Measurements from ENCODE around the gene TRAF3IP1. TPM values are rescaled to one million over a fixed set of nuclear protein-coding genes. Genes with fewer than 3 reads are reported as not detected.
"Not testable (repeated sequence)": the region's sequence is repeated elsewhere in the genome, so short reads cannot be mapped to it uniquely, and the experiment has no call there.

The TRAF3IP1 gene
- total RNA-seq, 3 donors from 2014 or later = 16.4 to 19.1 (median 17.8) TPM

DNA sequence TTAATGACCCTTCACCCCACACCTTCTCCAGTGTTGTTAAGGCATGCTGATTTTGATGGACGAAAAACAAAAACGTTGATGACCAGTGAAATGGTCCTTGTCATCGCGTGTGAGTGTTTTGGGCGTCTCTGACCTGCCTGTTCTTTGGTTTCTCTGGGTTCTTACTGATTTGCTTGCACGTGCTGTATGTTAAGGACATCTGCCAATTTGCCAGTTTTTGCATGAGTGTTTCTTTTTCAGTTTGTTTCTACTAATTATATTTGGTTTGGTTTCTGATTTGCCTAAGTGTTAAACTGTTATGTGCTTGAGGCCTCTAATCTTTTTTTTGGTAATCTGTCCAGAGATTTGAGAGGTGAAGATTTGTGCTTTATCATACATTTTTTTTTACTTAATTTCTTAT lies 14.6 kb downstream of the TRAF3IP1 start:
- DNase-seq (no peak), ATAC-seq (no peak)
- Mint-ChIP-seq H3K27me3 (ENCODE audit: low read depth) (no peaks in the 10 kb centered on the region), H3K36me3 (ENCODE audit: insufficient read depth) (peaks cover 14% of the 10 kb centered on the region), H3K9me3 (no peaks in the 10 kb centered on the region), H3K4me1 (ENCODE audit: low read depth) (peaks cover 3% of the 10 kb centered on the region), H3K4me3 (no peak overlapping the region)

DNA sequence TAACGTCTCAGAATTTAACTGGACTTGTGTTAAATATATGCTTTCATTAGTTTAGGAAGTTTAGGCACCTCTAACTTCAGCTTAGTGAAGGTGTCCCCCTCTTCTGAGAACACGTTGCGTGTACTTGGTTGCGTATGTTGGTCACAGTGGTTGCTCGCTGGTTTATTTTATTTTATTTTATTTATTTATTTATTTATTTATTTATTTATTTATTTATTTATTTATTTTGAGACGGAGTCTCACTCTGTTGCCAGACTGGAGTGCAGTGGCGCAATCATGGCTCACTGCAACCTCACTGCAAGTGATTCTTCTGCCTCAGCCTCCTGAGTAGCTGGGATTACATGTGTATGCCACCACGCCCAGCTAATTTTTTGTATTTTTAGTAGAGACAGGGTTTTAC lies 15.3 kb downstream of the TRAF3IP1 start:
- not testable (repeated sequence) for H3K4me1 Mint-ChIP-seq (ENCODE audit: low read depth); ATAC-seq; DNase-seq; H3K27me3 Mint-ChIP-seq (ENCODE audit: low read depth); H3K4me3 Mint-ChIP-seq; H3K9me3 Mint-ChIP-seq
- H3K36me3 Mint-ChIP-seq (ENCODE audit: insufficient read depth) = peaks cover 13% of the 10 kb centered on the region

DNA sequence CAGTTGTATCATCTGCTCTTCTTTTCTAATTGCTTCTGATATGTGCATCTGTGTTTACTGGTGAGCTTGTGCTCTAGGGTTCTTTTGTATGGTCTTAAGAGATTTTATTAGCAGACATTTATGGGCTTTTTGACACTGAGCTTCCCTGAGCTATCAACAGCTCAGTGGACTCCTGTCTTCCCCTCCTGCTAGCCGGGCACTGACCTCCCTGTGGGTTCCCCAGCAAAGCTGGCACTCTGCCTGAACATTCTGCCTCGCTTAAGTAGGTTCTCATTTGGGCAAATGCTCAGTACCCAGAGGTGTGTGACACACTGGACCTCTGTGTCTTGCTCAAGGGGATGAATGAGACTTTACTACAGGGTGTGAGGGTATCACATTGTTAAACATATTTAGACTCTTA lies 15.8 kb downstream of the TRAF3IP1 start:
- no peak for DNase-seq
- Mint-ChIP-seq H3K4me3 (no peak overlapping the region), H3K36me3 (ENCODE audit: insufficient read depth) (peaks cover 13% of the 10 kb centered on the region), H3K27me3 (ENCODE audit: low read depth) (no peaks in the 10 kb centered on the region), H3K4me1 (ENCODE audit: low read depth) (peaks cover 3% of the 10 kb centered on the region), H3K9me3 (no peaks in the 10 kb centered on the region)
- ATAC-seq = no peak

DNA sequence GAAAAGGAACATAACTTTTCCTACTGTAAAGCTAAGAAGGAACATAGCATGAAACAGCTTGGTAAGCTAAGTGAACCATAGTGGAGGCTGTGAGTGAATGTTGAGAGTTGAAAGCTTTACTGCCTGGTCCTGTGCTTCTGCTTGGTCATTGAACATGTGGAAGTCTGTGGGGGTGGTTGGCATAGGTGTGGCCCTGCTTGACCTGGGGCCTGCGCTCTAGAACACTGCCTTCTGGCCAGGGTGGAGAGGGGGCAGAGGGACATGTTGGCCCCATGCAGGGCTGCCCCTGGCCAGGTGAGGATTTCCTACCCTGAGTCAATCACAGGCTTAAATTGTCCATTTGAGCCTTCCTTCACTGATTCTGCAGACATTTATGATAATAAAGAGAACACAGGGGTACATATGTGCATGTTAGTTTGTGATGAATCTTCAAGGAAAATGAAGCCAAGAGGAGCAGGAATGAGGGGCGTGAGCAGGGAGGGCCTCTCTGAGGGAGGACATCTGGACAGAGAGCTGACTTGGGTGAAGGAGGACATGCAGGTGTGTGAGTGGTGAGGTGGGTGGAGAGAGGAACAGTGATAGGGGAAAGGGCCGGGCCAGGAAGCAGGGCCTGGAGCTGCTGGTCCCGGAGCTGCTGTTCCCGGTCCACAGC lies 16.6 kb downstream of the TRAF3IP1 start:
- peaks cover 3% of the 10 kb centered on the region for H3K4me1 Mint-ChIP-seq (ENCODE audit: low read depth)
- H3K27me3 Mint-ChIP-seq (ENCODE audit: low read depth) = no peaks in the 10 kb centered on the region
- ATAC-seq = no peak
- peaks cover 13% of the 10 kb centered on the region for H3K36me3 Mint-ChIP-seq (ENCODE audit: insufficient read depth)
- DNase-seq = no peak
- no peaks in the 10 kb centered on the region for H3K9me3 Mint-ChIP-seq
- no peak overlapping the region for H3K4me3 Mint-ChIP-seq

DNA sequence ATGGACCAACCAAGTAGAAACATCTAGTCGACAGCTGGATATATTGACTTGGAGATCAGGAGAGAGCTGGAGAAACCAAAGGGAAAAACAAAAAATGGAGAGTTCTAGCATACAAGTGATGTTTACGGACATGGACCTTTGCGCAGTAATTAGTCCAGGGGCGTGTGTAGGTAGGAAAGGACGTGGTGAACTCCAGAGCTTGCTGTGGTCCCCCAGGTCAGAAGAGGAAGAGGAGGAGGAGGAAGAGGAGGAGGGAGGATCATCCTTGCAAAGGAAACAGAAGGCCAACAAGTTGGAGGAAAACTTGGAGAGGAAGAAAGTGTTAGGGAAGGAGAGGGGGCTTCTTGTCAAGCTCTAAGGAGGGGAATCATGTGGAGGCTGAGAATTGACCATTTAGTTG lies 17.5 kb downstream of the TRAF3IP1 start:
- H3K36me3 Mint-ChIP-seq (ENCODE audit: insufficient read depth) = peaks cover 13% of the 10 kb centered on the region
- H3K27me3 Mint-ChIP-seq (ENCODE audit: low read depth) = no peaks in the 10 kb centered on the region
- H3K4me3 Mint-ChIP-seq = no peak overlapping the region
- H3K4me1 Mint-ChIP-seq (ENCODE audit: low read depth) = peaks cover 3% of the 10 kb centered on the region
- DNase-seq (no peak), ATAC-seq (no peak)
- no peaks in the 10 kb centered on the region for H3K9me3 Mint-ChIP-seq

DNA sequence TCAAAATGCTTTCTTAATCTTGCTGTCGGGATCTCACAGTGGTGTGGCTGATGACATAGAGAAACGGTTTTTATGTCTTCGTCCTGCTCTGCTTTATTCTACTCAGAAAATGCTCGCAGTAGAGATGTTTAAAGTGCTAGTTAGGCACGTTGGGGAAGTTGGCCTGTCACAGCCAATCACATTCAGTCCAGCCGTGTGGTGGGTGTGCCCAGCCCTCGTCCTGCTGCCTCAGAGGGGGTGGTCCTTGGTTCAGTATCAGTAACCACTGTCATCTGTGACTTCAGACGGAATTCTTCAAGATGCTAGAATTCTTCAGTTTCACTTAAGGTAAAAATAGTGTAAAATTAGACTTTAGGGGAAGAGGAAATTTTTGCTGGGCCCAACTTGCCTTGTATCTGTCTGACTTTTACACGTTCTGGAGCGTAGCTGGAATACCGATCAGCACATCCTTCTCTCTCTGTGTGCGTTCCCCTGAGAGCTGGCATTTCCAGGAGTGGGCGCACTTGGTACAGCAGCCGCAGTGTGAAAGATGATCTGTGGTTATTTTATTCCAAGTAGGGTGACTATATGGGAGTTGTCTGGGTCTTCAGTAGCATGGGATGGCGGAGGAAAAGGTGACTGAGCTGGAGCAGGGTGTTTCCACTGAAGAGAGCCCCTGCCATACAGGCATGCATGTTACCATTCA lies 18.5 kb downstream of the TRAF3IP1 start:
- Mint-ChIP-seq H3K36me3 (ENCODE audit: insufficient read depth) (peaks cover 13% of the 10 kb centered on the region), H3K9me3 (no peaks in the 10 kb centered on the region), H3K4me1 (ENCODE audit: low read depth) (peaks cover 3% of the 10 kb centered on the region), H3K27me3 (ENCODE audit: low read depth) (no peaks in the 10 kb centered on the region), H3K4me3 (no peak overlapping the region)
- DNase-seq = no peak
- no peak for ATAC-seq

DNA sequence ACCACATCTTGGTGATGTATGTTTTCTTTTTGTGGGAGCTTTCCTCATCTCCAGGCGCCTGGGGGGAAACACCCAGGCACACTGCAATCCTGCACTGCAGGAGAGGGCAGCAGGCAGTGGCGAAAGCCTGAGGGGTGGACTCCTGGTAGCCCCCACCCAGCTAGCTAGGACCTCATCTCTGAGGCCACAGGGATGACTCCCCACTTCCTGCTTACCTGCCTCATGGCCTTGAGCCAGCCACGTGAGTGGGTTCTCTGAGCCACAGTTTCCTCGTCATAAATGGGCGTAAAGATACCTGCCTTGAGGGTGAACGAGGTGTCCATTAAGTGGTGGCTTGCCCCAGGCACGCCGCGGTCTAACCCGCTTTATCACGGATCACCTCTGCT lies 19.1 kb downstream of the TRAF3IP1 start:
- Mint-ChIP-seq H3K4me1 (ENCODE audit: low read depth) (peaks cover 3% of the 10 kb centered on the region), H3K4me3 (no peak overlapping the region), H3K36me3 (ENCODE audit: insufficient read depth) (peaks cover 13% of the 10 kb centered on the region), H3K9me3 (no peaks in the 10 kb centered on the region), H3K27me3 (ENCODE audit: low read depth) (no peaks in the 10 kb centered on the region)
- DNase-seq (no peak), ATAC-seq (no peak)

DNA sequence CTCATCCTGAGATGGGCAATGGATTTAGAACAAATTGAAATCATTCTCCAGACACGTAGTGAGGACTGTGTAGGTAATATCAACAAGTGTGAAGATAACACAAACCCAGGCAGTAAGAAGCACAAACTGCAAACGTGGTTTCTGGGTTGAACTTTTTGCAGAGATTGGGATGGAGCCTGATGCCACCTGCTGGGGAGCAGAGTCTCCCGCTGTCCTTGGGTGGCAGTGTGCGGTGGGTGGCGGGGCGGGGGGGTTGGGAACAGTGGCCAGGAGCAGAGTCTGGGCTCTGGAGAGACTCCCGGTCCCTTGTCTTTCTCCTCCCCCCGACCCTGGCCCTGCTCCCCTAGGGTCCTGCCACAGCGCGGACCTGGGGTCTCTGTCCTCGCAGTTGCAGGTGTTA lies 19.5 kb downstream of the TRAF3IP1 start:
- ATAC-seq = no peak
- H3K27me3 Mint-ChIP-seq (ENCODE audit: low read depth) = no peaks in the 10 kb centered on the region
- peaks cover 3% of the 10 kb centered on the region for H3K4me1 Mint-ChIP-seq (ENCODE audit: low read depth)
- H3K36me3 Mint-ChIP-seq (ENCODE audit: insufficient read depth) = peaks cover 10% of the 10 kb centered on the region
- no peak overlapping the region for H3K4me3 Mint-ChIP-seq
- no peaks in the 10 kb centered on the region for H3K9me3 Mint-ChIP-seq
- no peak for DNase-seq

DNA sequence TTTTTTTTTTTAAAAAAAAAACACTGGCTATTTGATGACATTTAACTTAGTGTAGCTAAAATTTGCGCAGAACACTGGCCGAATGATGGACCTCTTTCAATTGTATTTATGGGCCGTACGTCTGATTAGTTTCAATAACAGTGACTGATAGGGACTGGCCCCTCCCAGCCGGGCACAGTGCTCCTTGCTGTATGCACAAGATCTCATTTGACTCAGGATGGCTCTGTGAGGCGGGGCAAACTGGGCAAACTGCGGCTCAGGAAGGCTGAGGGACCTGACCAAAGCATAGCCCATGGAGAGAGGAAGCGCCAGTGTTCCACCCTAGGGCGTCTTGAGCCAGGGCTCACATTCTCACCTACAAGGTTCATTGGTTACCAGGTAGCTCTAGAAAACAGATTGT lies 21.2 kb downstream of the TRAF3IP1 start:
- H3K36me3 Mint-ChIP-seq (ENCODE audit: insufficient read depth) = peaks cover 6% of the 10 kb centered on the region
- no peak for DNase-seq
- no peaks in the 10 kb centered on the region for H3K9me3 Mint-ChIP-seq
- ATAC-seq = no peak
- no peaks in the 10 kb centered on the region for H3K27me3 Mint-ChIP-seq (ENCODE audit: low read depth)
- peaks cover 3% of the 10 kb centered on the region for H3K4me1 Mint-ChIP-seq (ENCODE audit: low read depth)
- no peak overlapping the region for H3K4me3 Mint-ChIP-seq

DNA sequence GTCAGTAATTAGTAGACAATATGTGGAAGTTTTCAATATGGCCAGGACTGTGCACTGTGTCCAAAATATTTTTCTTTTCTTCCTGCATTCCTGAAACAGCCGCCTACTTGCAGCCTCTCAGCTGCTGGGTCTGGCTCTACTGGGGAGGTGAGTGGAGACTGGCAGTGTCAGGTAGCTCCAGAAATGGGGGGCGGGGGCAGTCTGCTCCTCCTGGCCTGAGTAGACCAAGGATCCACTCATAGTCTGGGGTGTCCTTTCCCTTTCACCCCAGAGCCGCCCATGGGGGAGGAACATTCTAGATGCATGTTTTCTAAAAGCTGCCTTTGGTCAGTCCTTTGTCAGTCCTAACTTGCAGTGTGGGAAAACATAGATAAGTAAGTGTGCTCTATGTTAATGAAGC lies 23.7 kb downstream of the TRAF3IP1 start:
- Mint-ChIP-seq H3K36me3 (ENCODE audit: insufficient read depth) (peaks cover 9% of the 10 kb centered on the region), H3K4me1 (ENCODE audit: low read depth) (peaks cover 3% of the 10 kb centered on the region), H3K9me3 (no peaks in the 10 kb centered on the region), H3K4me3 (no peak overlapping the region), H3K27me3 (ENCODE audit: low read depth) (no peaks in the 10 kb centered on the region)
- no peak for ATAC-seq
- no peak for DNase-seq

DNA sequence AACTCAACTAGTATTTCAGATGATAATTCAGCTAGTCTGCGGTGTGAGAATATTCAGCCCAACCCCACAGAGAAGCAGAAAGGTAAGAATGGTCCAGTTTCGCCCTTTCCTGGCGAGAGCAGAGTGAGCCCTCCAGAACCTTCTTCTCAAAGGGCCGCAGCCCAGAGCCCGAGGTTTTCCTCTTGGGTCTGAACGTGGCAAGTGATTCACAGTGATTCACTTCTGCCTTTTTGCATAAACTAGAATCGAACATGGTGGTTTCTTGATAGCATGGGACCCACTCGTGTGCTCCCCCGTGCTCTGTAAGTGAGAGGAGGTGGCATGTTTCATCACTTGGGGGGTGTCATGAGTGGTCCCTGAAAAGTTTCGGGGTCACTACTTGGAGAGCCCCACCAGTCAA lies 24.2 kb downstream of the TRAF3IP1 start:
- Mint-ChIP-seq H3K4me3 (no peak overlapping the region), H3K9me3 (no peaks in the 10 kb centered on the region), H3K4me1 (ENCODE audit: low read depth) (peaks cover 2% of the 10 kb centered on the region), H3K27me3 (ENCODE audit: low read depth) (no peaks in the 10 kb centered on the region), H3K36me3 (ENCODE audit: insufficient read depth) (peaks cover 14% of the 10 kb centered on the region)
- ATAC-seq = no peak
- DNase-seq = no peak

DNA sequence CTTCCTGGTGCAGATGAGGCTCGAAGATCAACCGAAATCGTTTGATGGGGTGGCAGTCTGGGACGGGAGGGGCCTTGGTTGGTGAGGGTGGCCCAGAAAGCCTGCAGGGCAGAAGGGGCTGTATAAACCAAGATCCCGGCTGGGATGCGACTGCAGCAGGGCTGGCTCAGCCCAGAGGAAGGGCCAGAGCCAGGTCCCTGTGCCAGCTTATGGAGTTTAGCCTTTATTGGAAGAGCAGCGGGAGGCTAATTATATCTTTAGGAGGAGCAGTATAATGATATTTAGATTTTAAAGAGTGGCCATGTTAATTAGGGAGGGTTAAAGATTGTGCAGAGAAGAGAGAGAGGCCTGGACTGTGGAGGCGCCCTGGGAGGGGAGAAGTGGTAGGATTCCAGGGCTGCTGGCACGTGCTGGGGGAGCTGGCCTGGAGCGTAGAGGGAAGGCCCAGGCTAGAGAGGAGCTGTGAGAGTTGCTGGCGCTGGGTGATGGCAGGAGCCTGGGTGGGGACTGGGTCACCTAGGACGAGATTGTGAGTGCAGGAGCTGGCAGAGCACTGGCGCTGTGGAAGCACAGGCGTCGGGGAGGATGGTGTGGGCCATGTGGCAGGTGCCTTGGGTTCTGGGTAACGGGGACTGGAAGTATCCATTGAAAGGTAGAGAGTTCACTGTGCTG lies 25.1 kb downstream of the TRAF3IP1 start:
- Mint-ChIP-seq H3K36me3 (ENCODE audit: insufficient read depth) (peaks cover 15% of the 10 kb centered on the region), H3K4me1 (ENCODE audit: low read depth) (no peaks in the 10 kb centered on the region), H3K27me3 (ENCODE audit: low read depth) (no peaks in the 10 kb centered on the region), H3K9me3 (no peaks in the 10 kb centered on the region), H3K4me3 (no peak overlapping the region)
- DNase-seq (no peak), ATAC-seq (no peak)

DNA sequence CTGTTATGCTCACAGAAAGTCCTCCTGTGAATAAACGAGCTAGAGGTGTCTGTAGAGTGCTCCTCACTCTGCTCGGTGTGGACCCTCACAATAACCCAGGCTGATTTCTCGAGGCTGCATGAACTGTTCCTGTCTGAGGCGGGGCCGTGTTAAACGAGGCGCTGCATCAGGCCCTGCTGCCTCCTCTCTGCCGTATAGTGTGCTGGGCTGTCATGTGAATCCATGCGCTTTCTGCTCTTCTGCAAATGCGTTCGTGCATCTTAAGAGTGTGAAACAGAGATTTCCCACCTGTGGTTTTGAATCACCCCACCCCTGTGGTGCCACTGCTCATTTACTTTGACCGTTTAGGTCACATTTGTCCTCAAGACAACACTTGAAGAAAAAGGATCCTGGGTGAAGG lies 26.2 kb downstream of the TRAF3IP1 start:
- no peak for ATAC-seq
- no peaks in the 10 kb centered on the region for H3K9me3 Mint-ChIP-seq
- no peaks in the 10 kb centered on the region for H3K27me3 Mint-ChIP-seq (ENCODE audit: low read depth)
- H3K36me3 Mint-ChIP-seq (ENCODE audit: insufficient read depth) = peaks cover 15% of the 10 kb centered on the region
- DNase-seq = no peak
- H3K4me3 Mint-ChIP-seq = no peak overlapping the region
- H3K4me1 Mint-ChIP-seq (ENCODE audit: low read depth) = no peaks in the 10 kb centered on the region

DNA sequence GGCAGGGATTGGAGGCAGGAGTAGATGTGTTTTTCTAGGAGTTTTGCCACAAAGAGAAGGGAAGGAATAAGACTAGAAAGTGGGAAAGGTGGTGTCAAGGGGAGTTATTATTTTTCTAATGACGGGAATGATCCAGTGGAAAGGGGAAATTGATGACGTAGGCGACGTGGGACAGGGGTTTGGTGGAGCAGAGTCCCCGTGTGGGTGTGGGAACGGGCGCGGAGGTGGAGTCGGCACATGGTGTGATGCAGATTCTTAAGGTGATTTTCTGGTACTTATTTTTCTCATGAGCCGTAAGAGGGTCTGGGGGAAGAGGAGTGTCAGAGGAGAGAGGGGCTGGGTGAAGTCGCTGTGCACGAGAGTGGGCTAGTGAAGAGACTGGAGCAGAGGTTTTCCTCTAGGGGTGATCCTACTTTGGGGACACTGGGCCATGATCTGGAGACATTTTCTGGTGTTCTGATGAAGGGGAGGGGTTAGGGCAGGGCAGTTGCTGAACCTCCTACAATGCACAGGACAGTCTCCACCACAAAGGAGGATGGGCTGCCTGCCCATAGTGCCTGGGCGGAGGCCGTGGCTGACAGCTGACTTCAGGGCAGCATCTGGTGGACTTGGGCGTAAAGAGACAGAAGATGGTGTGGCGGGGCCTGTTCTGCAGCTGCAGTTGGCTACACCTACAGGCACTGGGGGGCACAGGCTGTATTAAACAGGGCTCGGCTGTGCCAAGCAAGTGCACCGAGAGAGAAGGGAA lies 30.0 kb downstream of the TRAF3IP1 start:
- Mint-ChIP-seq H3K4me3 (no peak overlapping the region), H3K27me3 (ENCODE audit: low read depth) (no peaks in the 10 kb centered on the region), H3K4me1 (ENCODE audit: low read depth) (no peaks in the 10 kb centered on the region), H3K9me3 (no peaks in the 10 kb centered on the region), H3K36me3 (ENCODE audit: insufficient read depth) (peaks cover 15% of the 10 kb centered on the region)
- DNase-seq = no peak
- no peak for ATAC-seq
